GM13976 (cell line): Measurements from ENCODE around the gene CST8.
"Not testable (repeated sequence)": the region's sequence is repeated elsewhere in the genome, so short reads cannot be mapped to it uniquely, and the experiment has no call there.

ENCODE experiments used
- DNase-seq: peaks from one replicate; pipeline ENCODE4 v3.0.0; 2012; ENCODE audit warnings: low spot score
- CTCF ChIP-seq: IDR thresholded peaks from 2 replicates; pipeline ENCODE4 v1.5.1; 2012; ENCODE audit warnings: borderline replicate concordance, mild to moderate bottlenecking; ENCODE audit not compliant: insufficient read depth; ENCODE audit errors: extremely low read depth, missing control alignments, control extremely low read depth
- in situ Hi-C: fragments of 300-500 bp; cut with MboI; formaldehyde crosslinking; loops from one replicate; pipeline ENCODE4 v1.12.0; 2022; ENCODE audit warnings: low sequenced_read_pairs, mixed read lengths, inconsistent platforms; ENCODE audit not compliant: unreplicated experiment

CST8 gene

DNA sequence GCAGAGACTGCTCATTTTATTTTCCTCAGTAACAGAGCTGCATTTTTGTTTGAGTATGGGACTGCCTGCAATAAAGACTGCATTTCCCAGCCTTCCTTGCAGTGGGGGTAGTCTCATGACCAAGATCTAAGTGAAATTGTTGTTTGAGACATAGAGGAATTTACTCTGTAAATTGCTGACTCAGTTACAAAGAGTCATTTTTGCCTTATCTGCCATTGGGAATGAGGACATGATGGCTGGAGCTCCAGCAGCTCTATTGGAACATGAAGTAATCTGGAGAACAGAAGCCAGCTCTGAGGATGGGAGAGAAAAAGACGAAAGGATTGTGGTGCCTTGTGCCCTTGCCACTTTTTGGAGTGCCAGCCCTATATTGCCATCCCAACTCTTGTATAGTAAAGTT lies 36.1 kb upstream of the CST8 start:
- in situ Hi-C loops: no loop called here
- TF ChIP-seq CTCF: no peak
- DNase-seq: no peak

DNA sequence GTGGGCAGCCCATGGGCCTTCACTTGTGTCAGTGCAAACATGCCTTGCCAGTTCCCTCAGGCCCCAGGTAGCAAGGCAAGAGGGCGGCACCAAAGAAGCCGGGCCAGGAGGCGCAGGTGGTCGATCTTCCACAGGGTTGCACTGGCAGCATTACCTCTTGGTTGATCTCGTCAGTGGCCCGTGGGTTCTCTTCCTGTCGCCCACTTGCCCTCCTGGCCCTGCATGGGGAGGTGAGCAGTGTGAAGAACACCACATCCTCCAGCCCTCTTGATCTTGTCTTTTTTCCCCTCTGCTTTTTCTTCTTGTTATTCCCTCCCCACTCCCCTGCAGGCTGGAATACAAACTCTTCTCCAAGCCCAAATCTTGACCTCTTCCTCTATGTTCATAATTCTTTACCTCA lies 35.3 kb upstream of the CST8 start:
- TF ChIP-seq CTCF: no peak
- in situ Hi-C loops: no loop called here
- no peak for DNase-seq

DNA sequence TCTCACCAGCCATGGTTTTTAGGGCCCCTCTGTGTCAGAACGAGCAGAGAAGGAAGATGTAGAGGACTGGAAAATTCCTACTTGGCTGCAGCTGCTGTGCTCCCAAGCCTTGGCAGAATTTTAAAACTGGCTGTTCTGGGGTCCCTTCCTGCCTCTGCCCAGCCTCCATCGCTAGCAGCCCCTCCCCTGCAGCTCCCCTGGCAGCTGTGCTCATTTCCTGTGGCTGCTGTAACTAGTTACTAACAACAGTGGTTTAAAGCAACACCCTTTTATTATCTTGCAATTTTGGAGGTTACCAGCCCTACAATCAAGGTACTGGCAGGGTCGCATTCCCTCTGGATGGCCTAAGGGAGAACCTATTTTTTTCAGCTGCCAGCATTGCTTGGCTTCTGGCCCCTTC lies 34.5 kb upstream of the CST8 start:
- TF ChIP-seq CTCF: no peak
- in situ Hi-C loops: no loop called here
- no peak for DNase-seq

- DNase-seq: no peak
- TF ChIP-seq CTCF: no peak
- in situ Hi-C loops: no loop called here
Observed at GRCh38 chr20:23456873-23457272, 34.0 kb upstream of the CST8 start.

DNA sequence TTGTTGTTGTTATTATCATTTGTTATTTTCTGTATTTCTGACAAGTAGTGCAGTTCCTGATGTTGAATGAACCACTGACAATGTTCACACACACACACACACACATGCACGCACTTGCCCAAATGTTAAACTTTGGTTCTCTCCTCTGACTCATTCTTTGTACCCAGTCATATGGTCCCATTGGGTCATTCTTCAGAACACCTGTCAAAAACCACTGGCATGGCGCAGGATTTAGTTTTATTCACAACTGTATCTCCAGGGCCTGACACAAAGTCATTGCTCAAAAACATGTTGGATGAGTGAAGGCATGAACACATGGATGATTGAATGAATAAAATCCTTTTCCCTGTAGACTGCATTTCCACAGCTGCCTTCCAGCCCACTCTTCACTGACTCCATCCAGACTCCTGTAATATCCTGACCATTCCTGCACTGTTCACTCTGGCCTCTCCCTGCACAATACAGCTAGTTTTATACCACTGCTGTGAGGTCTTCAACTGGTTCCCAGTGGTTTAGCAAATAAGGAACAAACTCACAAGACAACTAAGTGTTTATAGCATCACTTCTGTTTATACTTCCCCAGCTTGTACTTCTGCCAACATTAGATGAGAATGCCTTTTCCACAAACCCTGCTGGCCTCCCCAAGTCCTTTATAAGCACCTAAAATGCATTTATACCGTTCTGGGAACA lies 31.3 kb upstream of the CST8 start:
- in situ Hi-C loops: no loop called here
- TF ChIP-seq CTCF: no peak
- DNase-seq: no peak

DNA sequence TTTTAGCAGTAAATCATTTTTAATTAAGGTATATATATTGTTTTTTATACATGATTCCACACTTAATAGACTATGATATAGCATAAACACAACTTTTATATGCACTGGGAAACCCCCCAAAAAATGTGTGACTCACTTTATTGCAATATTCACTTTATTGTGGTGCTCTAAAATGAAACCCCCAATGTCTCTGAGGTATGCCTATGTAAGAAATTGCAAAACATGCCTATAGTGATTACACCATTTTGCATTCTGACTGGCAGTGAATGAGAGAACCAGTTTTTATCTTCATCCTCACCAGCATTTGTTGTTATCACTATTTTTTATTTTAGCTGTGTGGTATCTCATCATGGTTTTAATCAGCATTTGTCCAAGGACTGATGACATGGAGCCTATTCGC lies 29.7 kb upstream of the CST8 start:
- TF ChIP-seq CTCF: no peak
- in situ Hi-C loops: no loop called here
- no peak for DNase-seq

GRCh38 chr20:23466961-23467360 lies 24.0 kb upstream of the CST8 start:
- DNase-seq, in situ Hi-C loops: not testable (repeated sequence)

DNA sequence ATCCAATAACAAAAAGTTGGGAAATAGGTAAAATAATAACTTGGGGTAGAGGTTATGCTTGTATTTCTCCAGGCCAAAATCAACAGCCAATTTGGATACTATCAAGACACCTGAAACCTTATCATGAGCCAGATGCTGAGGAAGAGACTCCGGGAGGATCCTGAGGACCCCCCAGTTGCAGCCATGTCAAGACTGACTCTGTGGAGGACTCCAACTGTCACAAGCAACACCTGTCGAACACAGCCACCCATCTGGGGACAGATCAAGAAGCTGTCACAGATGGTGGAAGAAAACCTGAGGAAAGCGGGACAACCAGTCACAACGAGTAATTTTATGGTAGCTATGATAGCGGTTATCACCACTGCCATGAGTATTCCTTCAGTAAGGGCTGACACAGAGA lies 18.6 kb upstream of the CST8 start:
- DNase-seq, in situ Hi-C loops: not testable (repeated sequence)

DNA sequence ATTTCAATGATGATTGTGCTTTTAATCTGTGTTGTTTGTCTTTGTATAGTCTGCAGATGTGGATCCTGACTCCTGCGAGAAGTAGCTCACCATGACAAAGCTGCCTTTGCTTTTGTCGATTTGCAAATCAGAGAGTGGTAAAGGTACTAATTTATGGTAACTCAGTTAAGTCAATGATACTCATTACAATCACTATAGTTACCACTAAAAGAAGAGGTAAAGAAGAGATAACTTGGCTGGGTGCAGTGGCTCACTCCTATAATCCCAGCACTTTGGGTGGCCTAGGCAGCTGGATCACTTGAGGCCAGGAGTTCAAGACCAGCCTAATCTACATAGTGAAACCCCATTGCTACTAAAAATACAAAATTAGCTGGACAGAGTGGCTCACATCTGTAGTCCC lies 17.6 kb upstream of the CST8 start:
- DNase-seq, in situ Hi-C loops: not testable (repeated sequence)
